Skin epidermis (tissue), 12 donors: ENCODE data around the gene GNG8.
A peak's percentile ranks its signal among the peaks of the same experiment; 100 is the strongest.
"Not testable (repeated sequence)": the region's sequence is repeated elsewhere in the genome, so short reads cannot be mapped to it uniquely, and the experiment has no call there.

Experiments
- H3K27ac ChIP-seq, 21 experiments: fragments of 200-600 bp; sonication (generic) in 11 of 21; one replicate each; pipeline ENCODE4 v1.5.0; 2020; ENCODE audit warnings: mild to moderate bottlenecking in 3 of 21, inconsistent platforms in 2 of 21, moderate library complexity in 2 of 21
- H3K4me3 ChIP-seq, 7 experiments: fragments of 200-600 bp; sonication (generic) in 2 of 7; one replicate each; pipeline ENCODE4 v1.5.0; 2020; ENCODE audit warnings: inconsistent platforms in 2 of 7, mild to moderate bottlenecking in 2 of 7, moderate library complexity in 1 of 7

Gene GNG8

DNA sequence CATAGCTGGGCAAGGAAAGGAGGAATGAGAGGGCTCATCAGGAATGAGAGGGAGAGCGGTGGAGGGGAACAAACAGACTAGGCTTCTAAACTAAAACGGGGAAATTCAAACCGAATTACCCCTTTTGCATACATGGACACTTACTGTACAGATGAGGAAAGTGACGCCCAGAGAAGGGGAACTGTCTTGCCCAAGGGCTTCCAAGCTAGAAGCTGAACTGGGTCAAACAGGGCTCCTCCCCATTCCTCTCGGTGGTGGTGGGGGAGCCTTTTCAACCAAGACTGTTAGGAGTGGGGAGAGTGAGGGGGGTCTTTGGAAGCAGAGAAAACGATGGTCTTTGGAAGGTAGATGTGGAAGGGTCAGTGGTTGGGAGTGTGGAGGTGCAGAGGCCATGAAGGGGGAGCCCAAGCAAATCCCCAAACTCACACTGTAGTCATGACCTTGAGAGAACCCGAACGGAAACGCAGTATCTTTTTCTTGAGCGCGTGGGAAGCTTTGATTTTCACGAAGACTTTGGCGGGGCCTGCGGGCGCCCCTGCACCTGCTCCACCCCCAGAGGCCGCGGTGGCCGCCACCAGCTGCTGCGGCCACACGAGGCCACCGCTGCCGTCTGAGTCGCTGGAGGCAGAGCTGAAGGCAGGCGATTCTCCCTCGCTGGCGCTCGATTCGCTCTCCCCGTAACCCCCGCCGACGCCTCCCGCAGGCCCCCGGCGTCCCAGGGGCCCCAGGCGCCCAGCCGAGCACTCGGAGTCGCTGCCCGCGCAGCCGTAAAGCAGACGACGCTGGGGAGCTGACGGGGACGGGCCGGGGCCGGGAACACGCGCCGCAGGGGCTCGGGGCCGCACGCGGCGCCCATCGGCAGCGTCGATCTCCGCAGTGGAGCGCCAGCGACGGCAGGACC lies 12.3 kb upstream of the GNG8 start:
- Histone ChIP-seq H3K27ac (no peak overlapping the region), H3K4me3 (no peak overlapping the region)

DNA sequence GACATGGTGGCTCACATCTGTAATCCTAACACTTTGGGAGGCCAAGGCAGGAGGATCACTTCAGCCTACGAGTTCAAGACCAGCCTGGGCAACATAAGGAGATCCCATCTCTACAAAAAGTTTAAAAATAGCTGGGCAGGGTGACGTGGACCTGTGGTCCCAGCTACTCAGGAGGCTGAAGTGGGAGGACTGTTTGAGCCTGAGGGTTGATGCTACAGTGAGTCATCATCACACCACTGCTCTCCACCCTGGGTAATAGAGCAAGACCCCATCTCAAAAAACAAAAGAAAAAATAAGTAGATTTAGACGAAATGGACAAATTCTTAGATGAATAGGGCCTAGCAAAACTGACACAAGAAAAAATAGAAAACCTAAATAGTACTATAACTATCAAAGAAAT lies 10.4 kb upstream of the GNG8 start:
- H3K4me3 ChIP-seq, result no peak overlapping the region
- H3K27ac ChIP-seq, result no peak overlapping the region

DNA sequence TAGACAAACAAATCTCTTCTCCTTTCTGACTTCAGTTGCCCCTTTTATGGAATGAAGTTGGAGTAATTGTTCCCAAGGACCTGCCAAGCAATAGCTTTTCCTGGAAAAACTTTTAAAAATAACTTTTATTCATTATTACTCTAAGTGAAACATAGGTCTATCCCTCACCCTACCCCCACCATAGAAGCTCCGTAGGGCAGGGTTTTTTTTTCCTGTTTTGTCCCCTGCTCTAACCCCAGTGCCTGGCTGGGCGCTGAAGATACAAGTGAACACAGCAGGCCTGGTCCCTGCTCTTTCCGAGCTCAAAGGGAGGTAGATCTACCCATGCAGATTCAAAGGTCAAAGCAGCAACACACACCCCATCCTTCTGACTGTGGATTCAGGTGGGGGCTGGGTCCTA lies 8.7 kb upstream of the GNG8 start:
- Histone ChIP-seq H3K4me3 (no peak overlapping the region), H3K27ac (no peak overlapping the region)

DNA sequence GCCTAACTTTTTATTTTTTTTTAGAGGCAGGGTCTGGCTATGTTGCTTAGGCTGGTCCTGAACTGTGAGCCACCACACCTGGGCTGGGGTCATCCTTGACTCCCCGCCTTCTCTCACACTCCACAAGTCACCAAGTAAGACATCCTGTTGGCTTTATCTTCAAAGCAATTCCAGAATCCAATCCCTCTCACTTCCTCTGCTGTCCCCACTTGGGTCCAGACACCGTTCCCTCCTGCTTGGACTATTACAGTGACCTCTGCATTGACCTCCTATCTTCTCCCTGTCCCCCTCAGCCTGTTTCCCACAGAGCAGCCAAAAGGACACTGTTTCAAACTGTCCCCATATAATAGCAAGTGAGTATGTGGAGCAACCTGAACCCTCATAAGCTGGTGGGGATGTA lies 4.7 kb upstream of the GNG8 start:
- no peak overlapping the region for H3K4me3 ChIP-seq
- H3K27ac ChIP-seq, result no peak overlapping the region

DNA sequence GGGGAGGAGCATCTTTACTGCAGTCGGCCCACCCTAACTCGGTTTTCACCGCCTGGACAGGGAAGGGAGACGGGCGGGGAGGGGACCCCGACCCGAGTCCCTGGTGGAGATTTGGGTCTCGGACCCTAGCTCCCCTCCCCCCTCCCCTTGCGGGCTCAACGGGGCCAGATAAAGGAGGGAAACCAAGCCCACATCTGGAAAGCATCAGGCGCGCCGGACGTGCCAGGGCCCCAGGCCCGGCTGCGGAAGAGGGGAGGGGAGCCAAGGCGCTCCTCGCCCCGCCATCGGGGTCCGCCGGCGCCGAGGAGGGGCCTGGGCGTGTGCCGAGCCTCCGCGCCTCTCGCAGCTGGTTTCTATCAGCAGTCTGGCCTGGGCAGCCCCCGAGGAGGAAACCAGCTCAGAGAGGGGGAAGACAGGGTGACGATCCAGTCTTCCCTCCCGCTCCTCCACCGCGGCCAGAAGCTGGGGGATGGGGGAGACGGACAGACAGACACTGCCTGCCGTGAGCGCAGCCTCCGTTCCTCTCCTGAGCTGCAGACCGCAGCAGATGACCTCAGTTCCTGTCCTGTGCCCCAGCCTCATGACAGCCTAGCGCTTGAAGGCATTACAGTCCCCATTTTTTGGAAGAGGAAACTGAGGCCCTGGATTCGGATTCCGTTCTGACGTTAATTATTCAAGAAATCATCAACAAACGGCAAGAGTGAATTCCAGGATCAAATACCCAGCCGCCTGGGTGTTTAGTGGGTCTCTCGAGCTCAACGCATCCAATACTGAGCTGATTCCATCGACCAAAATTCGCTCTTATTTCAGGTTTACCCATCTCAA lies 3.6 kb upstream of the GNG8 start:
- Histone ChIP-seq H3K27ac (peak overlapping the region in 16 of 21 experiments; percentile 18 to 74 (median 56)), H3K4me3 (peak overlapping the region; percentile 16 to 36 (median 31))

DNA sequence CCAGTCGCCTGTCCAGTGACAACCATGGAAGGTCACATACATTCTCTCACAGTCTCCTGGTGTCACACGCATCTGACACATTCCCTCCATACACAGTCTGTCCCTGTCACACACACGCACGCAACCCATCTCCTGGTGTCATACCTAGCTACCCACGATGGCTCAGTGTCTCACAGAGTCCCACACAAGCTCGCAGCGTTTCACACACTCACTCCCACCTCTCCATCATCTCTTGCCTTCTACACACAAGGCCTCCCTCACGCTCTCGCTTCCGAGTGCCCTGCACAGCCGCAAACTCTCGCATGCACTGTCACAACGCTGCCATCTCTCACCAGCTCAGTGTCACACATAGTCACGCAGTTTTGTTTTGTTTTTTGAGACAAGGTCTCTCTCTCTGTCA lies 1.2 kb upstream of the GNG8 start:
- no peak overlapping the region for H3K27ac ChIP-seq
- H3K4me3 ChIP-seq, result no peak overlapping the region

DNA sequence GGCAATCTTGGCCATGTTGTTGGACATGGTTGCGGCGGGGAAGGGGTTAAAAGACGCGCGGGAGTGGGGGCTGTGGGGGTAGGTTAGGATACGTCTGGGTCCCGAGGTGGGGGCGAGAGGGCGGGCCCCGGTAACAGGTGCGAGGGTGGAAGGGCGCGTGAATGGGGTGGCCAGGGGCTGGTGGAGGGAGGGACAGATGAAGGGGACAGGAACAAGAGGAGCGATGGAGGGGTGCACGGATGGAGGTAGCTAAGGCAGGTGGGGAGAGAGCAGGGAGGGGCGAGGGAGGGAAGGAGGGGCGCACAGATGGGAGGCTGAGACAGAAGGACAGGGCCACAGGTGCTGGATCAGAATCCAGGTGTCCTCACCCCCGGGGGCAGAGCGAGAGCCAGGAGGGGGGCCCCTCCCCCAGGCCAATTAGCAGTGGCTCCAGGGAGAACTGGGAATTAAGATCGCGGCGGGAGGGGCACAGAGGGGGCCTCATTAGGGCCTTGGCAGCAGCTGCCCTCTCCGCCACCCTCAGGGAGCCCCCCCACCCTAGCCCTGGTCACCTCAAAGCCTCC lies 1.3 kb downstream of the GNG8 start:
- no peak overlapping the region for H3K27ac ChIP-seq
- H3K4me3 ChIP-seq, result peak overlapping the region in 3 of 7 experiments; percentile 7 to 30 (median 30)

DNA sequence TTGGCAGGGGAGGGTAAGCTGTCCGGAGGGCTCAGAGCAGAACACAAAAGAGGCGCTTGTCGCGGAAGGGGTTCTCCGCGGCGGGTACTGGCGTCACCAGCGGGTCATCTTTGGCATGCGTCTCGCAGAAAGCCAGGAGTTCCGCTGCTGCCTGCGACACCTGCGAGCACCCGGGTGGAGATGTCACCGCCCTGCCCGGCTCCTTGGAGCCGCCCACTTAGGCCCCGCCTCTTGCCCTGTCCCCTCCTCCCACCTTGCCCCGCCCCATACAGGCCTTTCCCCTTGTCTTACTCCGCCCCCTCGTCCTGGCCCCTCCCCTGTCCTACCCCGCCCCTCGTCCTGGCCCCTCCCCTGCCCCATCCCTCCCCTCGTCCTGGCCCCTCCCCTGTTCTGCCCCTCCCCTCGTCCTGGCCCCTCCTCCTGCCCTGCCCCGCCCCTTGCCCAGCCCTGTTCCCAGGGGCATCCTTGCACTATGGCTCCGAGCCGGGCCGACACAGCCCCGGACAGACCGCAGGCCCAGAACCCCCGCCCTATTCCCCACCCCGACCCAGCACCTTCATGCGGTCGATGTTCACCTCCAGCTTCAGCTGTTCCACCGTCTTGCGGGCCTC lies 1.9 kb downstream of the GNG8 start:
- Histone ChIP-seq H3K27ac (no peak overlapping the region), H3K4me3 (peak overlapping the region in 6 of 7 experiments; percentile 14 to 30 (median 19))

DNA sequence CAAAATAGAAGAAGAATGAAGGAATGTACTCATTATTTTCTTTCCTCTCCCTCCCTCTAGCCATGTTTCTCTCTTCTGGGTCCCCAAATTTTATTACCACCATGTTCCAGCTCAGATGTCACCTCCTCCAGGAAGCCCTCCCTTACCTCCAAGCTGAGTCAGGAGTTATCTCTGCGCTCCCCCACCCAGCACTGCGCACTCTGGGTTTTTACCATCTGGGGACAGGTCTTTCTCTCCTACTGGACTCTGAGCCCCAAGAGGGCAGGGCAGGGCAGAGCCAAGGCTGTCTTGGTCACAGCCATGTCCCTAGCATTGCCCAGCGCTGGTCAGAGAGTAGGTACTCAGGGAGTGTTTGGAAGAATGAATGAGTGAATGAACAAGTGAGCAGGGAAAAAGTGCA lies 2.9 kb downstream of the GNG8 start:
- H3K4me3 ChIP-seq, result no peak overlapping the region

DNA sequence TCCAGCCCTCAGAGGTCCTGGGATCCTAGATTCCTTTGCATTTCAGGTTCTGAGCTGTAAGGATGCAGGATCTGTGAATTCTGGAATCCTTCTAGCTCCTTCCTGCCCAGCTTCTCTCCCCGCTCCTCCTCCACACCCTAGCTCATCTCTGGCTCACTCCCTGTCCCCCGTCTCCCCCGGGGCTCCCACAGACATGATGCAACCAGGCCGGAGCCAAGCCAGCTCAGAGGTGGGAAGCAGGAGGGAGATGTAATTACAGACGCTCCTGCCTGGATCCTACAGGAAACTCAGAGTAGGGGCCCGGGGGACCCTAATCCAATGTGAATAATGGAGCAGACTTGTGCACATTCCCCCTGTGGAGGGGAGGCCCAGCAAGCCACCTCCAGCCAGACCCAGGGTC lies 4.5 kb downstream of the GNG8 start:
- Histone ChIP-seq H3K27ac (peak overlapping the region in 1 of 21 experiments; percentile 6), H3K4me3 (no peak overlapping the region)

More for the DNA sequence above, 2.9 kb downstream of the GNG8 start:
- no peak overlapping the region for H3K27ac ChIP-seq

DNA sequence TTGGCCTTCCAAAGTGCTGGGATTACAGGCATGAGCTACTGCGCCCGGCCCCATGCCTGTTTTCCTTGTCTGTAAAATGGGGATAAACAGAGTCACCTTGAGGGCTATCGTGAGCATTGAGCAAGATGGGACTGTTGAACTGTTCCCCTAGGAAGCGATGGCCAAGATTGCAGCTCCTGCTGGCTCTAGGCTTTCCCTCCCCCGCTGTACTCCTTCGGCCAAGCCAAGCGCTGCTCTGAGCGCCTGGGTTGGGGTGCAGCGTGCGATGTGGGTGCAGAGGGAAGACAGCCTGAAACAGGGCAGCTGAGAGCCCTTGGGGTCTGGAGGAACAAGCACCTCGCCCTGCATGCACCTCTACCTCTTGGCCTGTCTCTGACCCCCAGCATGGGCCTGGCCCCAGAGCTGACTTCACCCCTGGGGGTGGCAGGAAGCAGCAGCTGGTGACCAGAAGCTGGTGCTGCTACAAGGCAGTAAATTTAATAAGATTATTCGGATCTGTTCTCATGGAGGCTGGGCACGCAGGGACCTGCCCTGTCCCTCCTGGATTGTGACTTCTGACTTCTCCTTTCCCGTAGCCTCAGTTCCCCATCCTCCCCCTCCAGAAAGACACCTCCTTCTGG lies 5.3 kb downstream of the GNG8 start:
- peak overlapping the region in 1 of 21 experiments; percentile 17 for H3K27ac ChIP-seq
- H3K4me3 ChIP-seq, result no peak overlapping the region

DNA sequence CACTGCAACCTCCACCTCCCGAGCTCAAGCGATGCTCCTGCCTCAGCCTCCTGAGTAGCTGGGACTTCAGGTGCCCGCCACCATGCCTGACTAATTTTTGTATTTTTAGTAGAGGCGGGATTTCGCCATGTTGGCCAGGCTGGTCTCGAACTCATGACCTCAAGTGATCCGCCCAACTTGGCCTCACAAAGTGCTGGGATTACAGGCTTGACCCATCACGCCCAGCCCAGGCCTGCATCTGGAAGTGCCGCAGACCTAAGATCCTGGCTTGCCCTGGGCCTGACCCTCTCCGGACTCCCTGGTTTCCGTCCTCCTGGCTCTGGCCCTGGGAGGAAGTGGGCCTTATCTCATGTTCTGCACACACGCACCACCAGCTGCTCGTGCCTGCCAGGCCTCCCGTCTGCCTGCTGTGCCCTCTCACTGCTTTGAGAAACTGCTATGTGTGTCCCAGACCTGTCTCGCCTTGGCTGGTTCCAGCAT lies 6.4 kb downstream of the GNG8 start:
- Histone ChIP-seq H3K27ac (no peak overlapping the region), H3K4me3 (no peak overlapping the region)

DNA sequence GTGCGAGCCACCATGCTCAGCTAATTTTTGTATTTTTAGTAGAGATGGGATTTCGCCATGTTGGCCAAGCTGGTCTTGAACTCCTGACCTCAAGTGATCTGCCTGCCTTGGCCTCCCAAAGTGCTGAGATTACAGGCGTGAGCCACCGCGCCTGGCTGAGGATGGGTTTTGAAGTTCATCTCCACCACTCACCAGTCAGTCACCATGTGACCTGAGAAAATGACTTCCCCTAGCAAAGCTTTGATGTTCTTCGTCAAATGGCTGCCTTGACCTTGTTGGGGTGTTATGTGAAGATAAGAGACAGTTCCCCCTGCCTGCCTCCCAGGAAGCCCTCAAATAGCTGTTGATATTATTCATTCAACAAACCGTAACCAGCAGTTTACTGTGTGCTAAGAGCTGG lies 7.0 kb downstream of the GNG8 start:
- not testable (repeated sequence) for H3K4me3 ChIP-seq, H3K27ac ChIP-seq

DNA sequence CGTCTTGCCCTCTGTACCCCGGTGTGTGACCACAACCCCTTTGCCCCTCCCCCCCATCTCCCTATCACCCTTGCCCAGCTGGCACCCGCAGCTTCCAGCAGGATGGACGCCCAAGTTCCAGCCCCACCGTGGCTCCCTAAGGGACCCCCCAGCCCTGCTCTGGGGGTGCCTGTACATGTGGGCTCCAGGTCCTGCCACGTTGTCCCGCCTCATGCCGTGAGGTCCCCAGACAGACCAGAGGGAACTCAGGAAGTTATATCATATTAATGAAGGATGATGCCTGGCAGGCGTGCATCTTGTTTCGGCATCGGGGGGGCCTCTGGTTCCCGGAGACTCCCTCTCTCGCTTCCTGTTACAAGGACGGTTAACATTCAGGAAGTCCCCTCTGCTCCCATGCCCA lies 9.6 kb downstream of the GNG8 start:
- peak overlapping the region in 15 of 21 experiments; percentile 0 to 87 (median 73) for H3K27ac ChIP-seq

DNA sequence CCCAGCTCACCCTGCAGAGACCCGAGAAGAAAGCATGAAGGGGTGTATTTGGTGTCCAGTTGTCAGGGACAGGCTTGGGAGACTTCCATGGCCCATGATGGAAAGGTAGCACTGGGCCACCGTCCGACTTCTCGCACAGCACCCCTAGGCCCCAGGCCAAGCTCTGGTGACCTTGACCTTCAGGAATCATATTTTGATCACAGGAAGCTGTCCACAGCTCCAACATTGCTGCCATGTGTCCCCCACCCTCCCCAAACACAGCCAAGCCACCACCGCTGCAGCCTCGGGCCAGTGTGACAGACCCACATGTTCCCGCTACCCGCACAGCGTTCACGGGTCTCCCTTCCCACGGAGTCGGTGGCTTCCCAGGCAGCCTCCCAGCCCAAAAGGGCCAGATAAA lies 10.3 kb downstream of the GNG8 start:
- Histone ChIP-seq H3K27ac (peak overlapping the region in 20 of 21 experiments; percentile 0 to 87 (median 72)), H3K4me3 (no peak overlapping the region)

More for the DNA sequence above, 9.6 kb downstream of the GNG8 start:
- no peak overlapping the region for H3K4me3 ChIP-seq

DNA sequence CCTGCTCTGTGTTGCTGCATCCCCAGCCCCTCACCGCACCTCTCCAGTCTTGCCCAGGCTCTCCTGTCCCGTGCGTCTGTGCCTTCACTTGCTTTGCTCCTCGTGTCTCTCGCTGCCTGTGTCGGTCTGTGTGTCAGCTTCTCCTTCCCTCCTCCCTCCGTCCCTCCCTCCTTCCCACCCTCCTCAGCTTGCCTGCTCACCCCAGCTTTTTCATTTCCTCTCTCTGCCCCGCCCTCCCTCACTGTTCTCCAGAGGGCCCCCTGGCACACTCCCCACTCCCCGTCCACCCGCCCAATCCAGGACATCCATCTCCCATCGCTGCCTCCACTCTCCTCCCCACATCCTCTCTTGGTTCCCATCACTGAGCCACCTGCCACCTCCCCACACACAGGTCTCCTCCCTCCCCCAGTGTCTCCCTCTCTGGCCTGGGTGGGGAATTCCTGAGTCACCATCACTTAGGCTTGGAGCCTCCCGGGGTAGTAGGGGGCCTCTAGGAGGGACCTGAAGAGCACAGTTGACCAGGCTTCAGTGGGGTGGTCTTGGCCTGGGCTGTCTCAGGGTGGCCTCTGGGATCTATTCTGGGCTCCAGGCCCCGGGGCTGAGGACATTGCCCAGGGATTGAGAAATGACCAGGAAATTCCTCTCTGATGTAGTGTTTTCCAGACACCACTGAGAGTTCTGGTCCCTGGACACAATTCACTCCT lies 10.9 kb downstream of the GNG8 start, which contains the start of gene PTGIR:
Gene PTGIR, minus strand, starts transcription at position 132 of the 704 bp plus-strand sequence. CDS start 864 bp downstream, outside the sequence.
- H3K4me3 ChIP-seq, result peak within 1 kb of the TSS in 6 of 7 experiments; percentile 0 to 37 (median 14)
- peak within 1 kb of the TSS in 20 of 21 experiments; percentile 11 to 87 (median 72) for H3K27ac ChIP-seq

DNA sequence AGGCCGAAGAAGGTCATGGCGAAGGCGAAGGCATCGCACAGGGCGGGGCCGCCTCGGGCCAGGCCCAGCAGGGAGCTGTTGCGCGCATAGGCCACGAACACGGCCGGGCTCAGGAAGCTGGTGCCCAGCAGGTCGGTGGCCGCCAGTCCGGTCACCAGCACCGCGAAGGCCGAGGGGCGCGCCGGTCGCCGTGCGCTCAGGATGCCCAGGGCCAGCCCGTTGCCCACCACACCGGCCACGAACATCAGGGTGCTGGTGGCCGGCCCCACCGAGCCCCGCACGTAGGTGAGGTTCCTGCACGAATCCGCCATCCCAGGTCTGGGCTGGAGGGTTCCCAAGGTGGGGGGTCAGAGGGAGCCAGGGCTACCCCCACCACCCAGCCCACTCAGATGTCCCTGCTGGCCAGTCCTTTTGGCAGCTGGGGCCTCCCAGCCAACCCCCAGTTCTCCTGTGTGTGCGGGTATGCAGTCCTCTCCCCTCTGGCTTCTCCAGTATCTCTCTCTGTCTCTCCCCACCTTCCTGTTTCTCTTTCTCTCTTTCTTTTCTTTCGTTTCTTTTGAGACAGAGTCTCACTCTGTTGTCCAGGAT lies 12.0 kb downstream of the GNG8 start:
- Histone ChIP-seq H3K4me3 (peak overlapping the region in 5 of 7 experiments; percentile 0 to 37 (median 17)), H3K27ac (peak overlapping the region in 16 of 21 experiments; percentile 25 to 87 (median 74))

DNA sequence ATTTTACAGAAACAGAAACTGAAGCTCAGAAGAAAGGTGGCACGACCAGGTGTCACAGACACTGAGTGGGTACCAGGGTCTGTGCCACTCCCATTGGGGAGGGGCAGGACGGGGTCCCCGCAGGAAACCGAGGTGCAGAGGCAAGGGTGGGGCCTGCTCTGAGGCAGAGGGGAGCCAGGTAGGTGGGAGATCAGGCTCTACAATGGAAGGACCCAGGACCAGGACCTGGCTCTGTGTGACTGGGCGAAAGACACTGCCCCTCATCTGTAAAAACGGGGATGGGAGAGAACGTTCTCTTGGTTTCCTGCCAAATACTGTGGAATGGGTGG lies 13.9 kb downstream of the GNG8 start:
- peak overlapping the region in 3 of 7 experiments; percentile 5 to 18 (median 13) for H3K4me3 ChIP-seq
- peak overlapping the region in 9 of 21 experiments; percentile 2 to 68 (median 46) for H3K27ac ChIP-seq
